ENCODE results near the gene DCDC1.

Gene DCDC1

DNA sequence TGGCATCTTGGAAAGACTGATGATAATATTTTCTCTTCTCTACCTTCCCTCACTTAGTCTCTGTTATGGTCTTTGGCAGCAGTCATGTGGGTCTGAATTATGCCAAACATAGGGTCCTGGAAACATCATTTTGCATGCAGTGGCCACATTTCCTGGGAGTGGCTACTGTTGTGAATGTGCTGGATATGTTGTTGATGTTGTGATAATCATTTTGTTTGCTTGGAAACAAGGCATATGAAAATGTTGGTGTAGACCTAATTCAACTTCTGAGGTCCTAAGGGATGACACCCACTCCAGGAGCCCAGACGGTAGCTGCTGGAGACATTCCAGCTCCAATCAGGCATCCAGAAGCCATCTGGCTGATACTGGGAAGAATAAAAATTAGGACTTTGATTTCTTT, 109.7 kb downstream of the DCDC1 start:
- Histone ChIP-seq H3K36me3 (ENCODE audit: control insufficient read depth, insufficient read depth, low read length) (no peaks in the 10 kb centered on the region), H3K4ac (ENCODE audit: low read depth, low read length) (no peak overlapping the region), H3K9ac (ENCODE audit: low read length) (no peak overlapping the region), H3K27ac (ENCODE audit: low read depth, low read length) (no peak overlapping the region), H3K4me3 (ENCODE audit: low read length) (no peak overlapping the region), H2AK5ac (ENCODE audit: low read length) (no peak overlapping the region), H3K23ac (ENCODE audit: low read length) (no peak overlapping the region), H2BK15ac (replicated peaks; ENCODE audit: low read depth) (no peak overlapping the region), H4K8ac (ENCODE audit: low read depth, low read length) (no peak overlapping the region), H3K4me1 (ENCODE audit: control insufficient read depth, low read depth, low read length) (no peaks in the 10 kb centered on the region), H3K79me2 (ENCODE audit: control insufficient read depth, insufficient read depth, low read length) (no peaks in the 10 kb centered on the region), H4K5ac (ENCODE audit: low read length) (no peak overlapping the region), H3K27me3 (ENCODE audit: insufficient read depth, low read length, poor library complexity) (no peaks in the 10 kb centered on the region), H2BK120ac (ENCODE audit: low read depth, low read length) (no peak overlapping the region), H3K79me1 (ENCODE audit: low read length) (no peaks in the 10 kb centered on the region), H3K18ac (ENCODE audit: low read length) (no peak overlapping the region), H3K56ac (ENCODE audit: low read length) (no peak overlapping the region), H3K4me2 (ENCODE audit: low read length) (no peak overlapping the region), H2BK5ac (ENCODE audit: low read length) (no peak overlapping the region)
- no CpG with 5 or more reads among the region's 1 CpG for WGBS (ENCODE audit: extremely low coverage, insufficient coverage, low lambda C conversion rate)
- DNase-seq: no peak

DNA sequence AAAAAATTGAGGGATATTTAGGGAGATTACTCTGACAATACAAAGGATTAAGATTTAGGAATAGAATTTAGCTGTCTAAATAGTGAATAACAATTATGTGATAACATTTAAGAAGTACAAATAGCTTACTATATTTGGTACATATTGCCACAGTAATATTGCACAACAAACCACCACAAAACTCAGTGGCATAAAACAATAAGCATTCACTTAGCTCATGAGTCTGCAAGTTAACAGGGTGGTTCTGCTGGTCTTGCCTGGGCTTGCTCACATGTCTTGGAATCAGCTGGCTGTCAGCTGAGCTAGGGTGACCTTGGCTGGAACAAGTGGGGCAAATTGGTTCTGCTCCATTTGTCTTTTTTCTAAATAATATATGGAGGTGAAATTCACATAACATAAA, 115.1 kb downstream of the DCDC1 start:
- Histone ChIP-seq H3K36me3 (ENCODE audit: control insufficient read depth, insufficient read depth, low read length) (no peaks in the 10 kb centered on the region), H4K8ac (ENCODE audit: low read depth, low read length) (no peak overlapping the region), H3K4ac (ENCODE audit: low read depth, low read length) (no peak overlapping the region), H3K4me2 (ENCODE audit: low read length) (no peak overlapping the region), H3K23ac (ENCODE audit: low read length) (no peak overlapping the region), H3K27me3 (ENCODE audit: insufficient read depth, low read length, poor library complexity) (no peaks in the 10 kb centered on the region), H3K18ac (ENCODE audit: low read length) (no peak overlapping the region), H3K27ac (ENCODE audit: low read depth, low read length) (no peak overlapping the region), H2BK5ac (ENCODE audit: low read length) (no peak overlapping the region), H4K5ac (ENCODE audit: low read length) (no peak overlapping the region), H3K9ac (ENCODE audit: low read length) (no peak overlapping the region), H2BK120ac (ENCODE audit: low read depth, low read length) (no peak overlapping the region), H3K79me2 (ENCODE audit: control insufficient read depth, insufficient read depth, low read length) (no peaks in the 10 kb centered on the region), H2AK5ac (ENCODE audit: low read length) (no peak overlapping the region), H2BK15ac (replicated peaks; ENCODE audit: low read depth) (no peak overlapping the region), H3K4me1 (ENCODE audit: control insufficient read depth, low read depth, low read length) (no peaks in the 10 kb centered on the region), H3K79me1 (ENCODE audit: low read length) (no peaks in the 10 kb centered on the region), H3K4me3 (ENCODE audit: low read length) (no peak overlapping the region), H3K56ac (ENCODE audit: low read length) (no peak overlapping the region)
- DNase-seq: no peak

- no peak overlapping the region for H3K27ac ChIP-seq (ENCODE audit: low read depth, low read length)
- WGBS (ENCODE audit: extremely low coverage, insufficient coverage, low lambda C conversion rate): no CpG with 5 or more reads among the region's 1 CpG
Observed at GRCh38 chr11:31248768-31249167, 120.8 kb downstream of the DCDC1 start.

GRCh38 chr11:31247321-31247720, 122.2 kb downstream of the DCDC1 start:
- Histone ChIP-seq H3K79me2 (ENCODE audit: control insufficient read depth, insufficient read depth, low read length) (no peaks in the 10 kb centered on the region), H3K23ac (ENCODE audit: low read length) (no peak overlapping the region), H3K4me1 (ENCODE audit: control insufficient read depth, low read depth, low read length) (no peaks in the 10 kb centered on the region), H2BK5ac (ENCODE audit: low read length) (no peak overlapping the region), H4K8ac (ENCODE audit: low read depth, low read length) (no peak overlapping the region), H3K18ac (ENCODE audit: low read length) (no peak overlapping the region), H2BK15ac (replicated peaks; ENCODE audit: low read depth) (no peak overlapping the region), H3K79me1 (ENCODE audit: low read length) (no peaks in the 10 kb centered on the region), H3K4me2 (ENCODE audit: low read length) (no peak overlapping the region), H3K56ac (ENCODE audit: low read length) (no peak overlapping the region), H3K4me3 (ENCODE audit: low read length) (no peak overlapping the region), H3K27ac (ENCODE audit: low read depth, low read length) (no peak overlapping the region), H3K27me3 (ENCODE audit: insufficient read depth, low read length, poor library complexity) (no peaks in the 10 kb centered on the region), H2AK5ac (ENCODE audit: low read length) (no peak overlapping the region), H3K4ac (ENCODE audit: low read depth, low read length) (no peak overlapping the region), H3K9ac (ENCODE audit: low read length) (no peak overlapping the region), H2BK120ac (ENCODE audit: low read depth, low read length) (no peak overlapping the region), H3K36me3 (ENCODE audit: control insufficient read depth, insufficient read depth, low read length) (no peaks in the 10 kb centered on the region), H4K5ac (ENCODE audit: low read length) (no peak overlapping the region)
- no CpG with 5 or more reads among the region's 5 CpGs for WGBS (ENCODE audit: extremely low coverage, insufficient coverage, low lambda C conversion rate)
- DNase-seq: no peak

More at GRCh38 chr11:31248768-31249167, 120.8 kb downstream of the DCDC1 start:
- Histone ChIP-seq H4K8ac (ENCODE audit: low read depth, low read length) (no peak overlapping the region), H3K23ac (ENCODE audit: low read length) (no peak overlapping the region), H3K4me3 (ENCODE audit: low read length) (no peak overlapping the region), H3K79me1 (ENCODE audit: low read length) (no peaks in the 10 kb centered on the region), H3K9ac (ENCODE audit: low read length) (no peak overlapping the region), H2BK5ac (ENCODE audit: low read length) (no peak overlapping the region), H3K79me2 (ENCODE audit: control insufficient read depth, insufficient read depth, low read length) (no peaks in the 10 kb centered on the region), H3K56ac (ENCODE audit: low read length) (no peak overlapping the region), H3K4ac (ENCODE audit: low read depth, low read length) (no peak overlapping the region), H2BK15ac (replicated peaks; ENCODE audit: low read depth) (no peak overlapping the region), H3K36me3 (ENCODE audit: control insufficient read depth, insufficient read depth, low read length) (no peaks in the 10 kb centered on the region), H3K18ac (ENCODE audit: low read length) (no peak overlapping the region), H2AK5ac (ENCODE audit: low read length) (no peak overlapping the region), H3K4me2 (ENCODE audit: low read length) (no peak overlapping the region), H4K5ac (ENCODE audit: low read length) (no peak overlapping the region), H2BK120ac (ENCODE audit: low read depth, low read length) (no peak overlapping the region), H3K27me3 (ENCODE audit: insufficient read depth, low read length, poor library complexity) (no peaks in the 10 kb centered on the region), H3K4me1 (ENCODE audit: control insufficient read depth, low read depth, low read length) (no peaks in the 10 kb centered on the region)
- no peak for DNase-seq

DNA sequence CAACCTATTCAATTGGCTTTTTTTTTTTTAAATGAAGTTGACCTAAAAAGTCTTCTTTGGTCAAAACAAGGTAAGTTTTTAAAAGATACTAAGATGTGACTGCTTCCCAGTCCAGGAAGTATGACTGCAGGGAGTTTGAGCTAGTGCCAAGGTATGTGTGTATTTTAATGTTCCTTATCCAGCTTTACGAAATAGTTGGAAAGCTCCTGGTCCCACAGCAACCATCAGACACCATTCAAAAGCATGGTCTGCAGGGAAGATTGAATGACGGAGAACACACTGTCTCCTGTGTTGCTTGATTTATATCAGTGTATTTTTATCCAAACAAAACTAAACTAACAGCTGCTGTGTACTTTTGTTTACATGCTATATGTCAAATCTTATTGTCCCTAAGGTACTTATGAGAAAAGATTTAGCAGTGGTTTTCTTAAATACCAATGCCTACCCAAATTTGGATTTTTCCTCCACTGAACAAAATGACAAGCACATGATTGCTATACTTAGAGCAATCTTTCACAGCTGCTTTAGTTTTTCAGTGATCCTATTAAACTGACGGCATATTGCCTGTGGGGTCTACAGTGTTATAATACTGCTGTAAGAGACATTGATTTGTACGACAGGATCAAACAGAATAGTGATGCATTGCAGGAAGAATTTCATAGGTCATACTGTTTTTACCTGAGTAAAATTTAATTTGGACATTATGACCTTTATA, 122.9 kb downstream of the DCDC1 start:
- Histone ChIP-seq H4K5ac (ENCODE audit: low read length) (no peak overlapping the region), H3K27ac (ENCODE audit: low read depth, low read length) (no peak overlapping the region), H2BK120ac (ENCODE audit: low read depth, low read length) (no peak overlapping the region), H3K4me1 (ENCODE audit: control insufficient read depth, low read depth, low read length) (no peaks in the 10 kb centered on the region), H3K9ac (ENCODE audit: low read length) (no peak overlapping the region), H3K36me3 (ENCODE audit: control insufficient read depth, insufficient read depth, low read length) (no peaks in the 10 kb centered on the region), H3K4me2 (ENCODE audit: low read length) (no peak overlapping the region), H3K56ac (ENCODE audit: low read length) (no peak overlapping the region), H3K4ac (ENCODE audit: low read depth, low read length) (no peak overlapping the region), H4K8ac (ENCODE audit: low read depth, low read length) (no peak overlapping the region), H3K79me1 (ENCODE audit: low read length) (no peaks in the 10 kb centered on the region), H3K4me3 (ENCODE audit: low read length) (no peak overlapping the region), H3K18ac (ENCODE audit: low read length) (no peak overlapping the region), H2BK15ac (replicated peaks; ENCODE audit: low read depth) (no peak overlapping the region), H2BK5ac (ENCODE audit: low read length) (no peak overlapping the region), H3K23ac (ENCODE audit: low read length) (no peak overlapping the region), H3K27me3 (ENCODE audit: insufficient read depth, low read length, poor library complexity) (no peaks in the 10 kb centered on the region), H2AK5ac (ENCODE audit: low read length) (no peak overlapping the region), H3K79me2 (ENCODE audit: control insufficient read depth, insufficient read depth, low read length) (no peaks in the 10 kb centered on the region)
- WGBS (ENCODE audit: extremely low coverage, insufficient coverage, low lambda C conversion rate): no CpG with 5 or more reads among the region's 4 CpGs
- DNase-seq: no peak

- H3K23ac ChIP-seq (ENCODE audit: low read length): no peak overlapping the region
- no peak overlapping the region for H3K56ac ChIP-seq (ENCODE audit: low read length)
- H2BK120ac ChIP-seq (ENCODE audit: low read depth, low read length): no peak overlapping the region
- H3K4me3 ChIP-seq (ENCODE audit: low read length): no peak overlapping the region
- no peak overlapping the region for H4K5ac ChIP-seq (ENCODE audit: low read length)
- no peak overlapping the region for H3K9ac ChIP-seq (ENCODE audit: low read length)
- no peaks in the 10 kb centered on the region for H3K79me1 ChIP-seq (ENCODE audit: low read length)
- H3K27me3 ChIP-seq (ENCODE audit: insufficient read depth, low read length, poor library complexity): no peaks in the 10 kb centered on the region
- H3K27ac ChIP-seq (ENCODE audit: low read depth, low read length): no peak overlapping the region
- WGBS (ENCODE audit: extremely low coverage, insufficient coverage, low lambda C conversion rate): no CpG with 5 or more reads among the region's 1 CpG
- no peak overlapping the region for H2BK15ac ChIP-seq (replicated peaks; ENCODE audit: low read depth)
- no peak overlapping the region for H4K8ac ChIP-seq (ENCODE audit: low read depth, low read length)
- no peak overlapping the region for H3K4me2 ChIP-seq (ENCODE audit: low read length)
- no peak for DNase-seq
- H3K36me3 ChIP-seq (ENCODE audit: control insufficient read depth, insufficient read depth, low read length): no peaks in the 10 kb centered on the region
- no peaks in the 10 kb centered on the region for H3K4me1 ChIP-seq (ENCODE audit: control insufficient read depth, low read depth, low read length)
- no peak overlapping the region for H2AK5ac ChIP-seq (ENCODE audit: low read length)
- no peaks in the 10 kb centered on the region for H3K79me2 ChIP-seq (ENCODE audit: control insufficient read depth, insufficient read depth, low read length)
- no peak overlapping the region for H3K4ac ChIP-seq (ENCODE audit: low read depth, low read length)
- no peak overlapping the region for H3K18ac ChIP-seq (ENCODE audit: low read length)
- H2BK5ac ChIP-seq (ENCODE audit: low read length): no peak overlapping the region
Observed at GRCh38 chr11:31243706-31244105, 125.8 kb downstream of the DCDC1 start.
